Fibroblast of lung (primary cell): Measurements from ENCODE around the gene HOXA9.

Experiments used
- CTCF ChIP-seq, 2 donors: IDR thresholded peaks in 1 of 2; conservative IDR thresholded peaks in 1 of 2; 1 replicate in 1 of 2; 2 replicates in 1 of 2; pipeline ENCODE4 v1.5.1; 2011 to 2012; ENCODE audit warnings: low read length in 2 of 2, control low read depth in 1 of 2, inconsistent platforms in 1 of 2, low read depth in 1 of 2, mild to moderate bottlenecking in 1 of 2
- EZH2 ChIP-seq: IDR thresholded peaks from 2 replicates; pipeline ENCODE4 v1.5.1; 2012; ENCODE audit warnings: low read length, control low read depth, mild to moderate bottlenecking; ENCODE audit errors: missing control alignments

GRCh38 chr7:27156916-27157701, 8.2 kb downstream of the HOXA9 start:
- TF ChIP-seq CTCF (conservative IDR thresholded peaks at IDR 0.05 in 1 of 2, IDR thresholded peaks at IDR 0.05 in 1 of 2; ENCODE audit: low read depth in 1 of 2, low read length in 2 of 2) (no peak), EZH2 (no peak)
